BLaER1 treated with 17β-estradiol and CSF1 and Interleukin-3, amounts not matched to agents 10 nM and 100 nM (cell line): ENCODE results near the gene COL6A5.
A peak's percentile ranks its signal among the peaks of the same experiment; 100 is the strongest.

Experiments
- H3K27ac ChIP-seq, 11 experiments: shearing (Covaris generic); formaldehyde crosslinking; 2 replicates each; pipeline ENCODE4 v1.8.1; 2022
- H3K27me3 ChIP-seq, 11 experiments: shearing (Covaris generic); formaldehyde crosslinking; 2 replicates each; pipeline ENCODE4 v1.8.1; 2022
- H3K36me3 ChIP-seq, 11 experiments: shearing (Covaris generic); formaldehyde crosslinking; 2 replicates each; pipeline ENCODE4 v1.8.1; 2022
- H3K4me1 ChIP-seq, 10 experiments: shearing (Covaris generic); formaldehyde crosslinking; 2 replicates each; pipeline ENCODE4 v1.8.1; 2022
- H3K4me2 ChIP-seq, 11 experiments: shearing (Covaris generic); formaldehyde crosslinking; 2 replicates each; pipeline ENCODE4 v1.8.1; 2022
- H3K4me3 ChIP-seq, 10 experiments: shearing (Covaris generic); formaldehyde crosslinking; 2 replicates each; pipeline ENCODE4 v1.8.1; 2022
- H3K9ac ChIP-seq, 11 experiments: shearing (Covaris generic); formaldehyde crosslinking; 2 replicates each; pipeline ENCODE4 v1.8.1; 2022
- H3K9me3 ChIP-seq, 11 experiments: shearing (Covaris generic); formaldehyde crosslinking; replicated peaks in 1 of 11; 2 replicates each; pipeline ENCODE4 v1.8.1; 2022
- H4K20me1 ChIP-seq, 11 experiments: shearing (Covaris generic); formaldehyde crosslinking; 2 replicates each; pipeline ENCODE4 v1.8.1; 2022
- Cebpa-rat ChIP-seq, 11 experiments: shearing (Covaris generic); IDR thresholded peaks; 2 replicates each; pipeline ENCODE4 v1.8.1; 2022

Gene COL6A5

GRCh38 chr3:130516645-130517512 lies 171.4 kb downstream of the COL6A5 start, which contains the start of gene COL6A6:
Gene COL6A6, plus strand, starts transcription at chr3:130517177. Its CDS starts 43,188 bp downstream, at chr3:130560365.
- Histone ChIP-seq H3K4me3 (no peak within 1 kb of the TSS), H3K9ac (no peak within 1 kb of the TSS), H3K4me2 (no peak within 1 kb of the TSS), H3K36me3 (no peaks in the 10 kb centered on the region), H3K9me3 (peaks cover 0 to 13% (median 4%) of the 10 kb centered on the region in 11 experiments; a peak in 5 of 22 replicates), H3K27ac (no peak within 1 kb of the TSS), H4K20me1 (no peaks in the 10 kb centered on the region), H3K27me3 (no peaks in the 10 kb centered on the region), H3K4me1 (no peaks in the 10 kb centered on the region)
- no peak for TF ChIP-seq Cebpa-rat (IDR thresholded peaks at IDR 0.05)

- no peak for TF ChIP-seq Cebpa-rat (IDR thresholded peaks at IDR 0.05)
- Histone ChIP-seq H4K20me1 (no peaks in the 10 kb centered on the region), H3K4me2 (no peak overlapping the region), H3K4me3 (no peak overlapping the region), H3K36me3 (no peaks in the 10 kb centered on the region), H3K9ac (no peak overlapping the region), H3K4me1 (no peaks in the 10 kb centered on the region), H3K27me3 (no peaks in the 10 kb centered on the region), H3K9me3 (peaks cover 0 to 13% (median 4%) of the 10 kb centered on the region in 11 experiments; a peak in 5 of 22 replicates), H3K27ac (no peak overlapping the region)
Observed at GRCh38 chr3:130517602-130518001, 172.1 kb downstream of the COL6A5 start.

GRCh38 chr3:130519754-130520153 lies 174.3 kb downstream of the COL6A5 start:
- no peak overlapping the region for H3K27ac ChIP-seq
- no peaks in the 10 kb centered on the region for H4K20me1 ChIP-seq
- H3K27me3 ChIP-seq, result no peaks in the 10 kb centered on the region
- H3K4me3 ChIP-seq, result no peak overlapping the region
- no peak overlapping the region for H3K4me2 ChIP-seq
- no peak overlapping the region for H3K9ac ChIP-seq
- peaks cover 0 to 13% (median 4%) of the 10 kb centered on the region in 11 experiments; a peak in 5 of 22 replicates for H3K9me3 ChIP-seq
- no peaks in the 10 kb centered on the region for H3K36me3 ChIP-seq
- TF ChIP-seq Cebpa-rat (IDR thresholded peaks at IDR 0.05), result no peak
- H3K4me1 ChIP-seq, result no peaks in the 10 kb centered on the region

- no peaks in the 10 kb centered on the region for H3K36me3 ChIP-seq
- no peaks in the 10 kb centered on the region for H3K4me1 ChIP-seq
- TF ChIP-seq Cebpa-rat (IDR thresholded peaks at IDR 0.05), result no peak
- no peak overlapping the region for H3K27ac ChIP-seq
- peaks cover 0 to 1% (median 0%) of the 10 kb centered on the region in 11 experiments; a peak in 1 of 22 replicates for H3K9me3 ChIP-seq
- no peak overlapping the region for H3K4me3 ChIP-seq
- no peaks in the 10 kb centered on the region for H4K20me1 ChIP-seq
- no peak overlapping the region for H3K4me2 ChIP-seq
- no peaks in the 10 kb centered on the region for H3K27me3 ChIP-seq
- no peak overlapping the region for H3K9ac ChIP-seq
Observed at GRCh38 chr3:130522399-130522798, 176.9 kb downstream of the COL6A5 start.

GRCh38 chr3:130527426-130527825 lies 182.0 kb downstream of the COL6A5 start:
- no peak overlapping the region for H3K4me3 ChIP-seq
- TF ChIP-seq Cebpa-rat (IDR thresholded peaks at IDR 0.05), result no peak
- H3K9me3 ChIP-seq, result no peaks in the 10 kb centered on the region
- H3K27ac ChIP-seq, result no peak overlapping the region
- no peaks in the 10 kb centered on the region for H3K36me3 ChIP-seq
- peaks cover 0 to 10% (median 7%) of the 10 kb centered on the region in 10 experiments; a peak in 7 of 20 replicates for H3K4me1 ChIP-seq
- no peaks in the 10 kb centered on the region for H4K20me1 ChIP-seq
- no peak overlapping the region for H3K4me2 ChIP-seq
- no peaks in the 10 kb centered on the region for H3K27me3 ChIP-seq
- no peak overlapping the region for H3K9ac ChIP-seq

GRCh38 chr3:130528120-130528519 lies 182.6 kb downstream of the COL6A5 start:
- no peak for TF ChIP-seq Cebpa-rat (IDR thresholded peaks at IDR 0.05)

GRCh38 chr3:130529486-130530215 lies 184.2 kb downstream of the COL6A5 start:
- Histone ChIP-seq H3K4me3 (no peak overlapping the region), H3K27ac (no peak overlapping the region), H3K4me2 (peak overlapping the region in 4 of 11 experiments; percentile 5 to 30 (median 14); a peak in 3 of 22 replicates), H3K9me3 (peaks cover 0 to 3% (median 0%) of the 10 kb centered on the region in 11 experiments; a peak in 1 of 22 replicates), H3K27me3 (no peaks in the 10 kb centered on the region), H4K20me1 (no peaks in the 10 kb centered on the region), H3K4me1 (peaks cover 0 to 10% (median 7%) of the 10 kb centered on the region in 10 experiments; a peak in 7 of 20 replicates), H3K36me3 (no peaks in the 10 kb centered on the region), H3K9ac (no peak overlapping the region)
- no peak for TF ChIP-seq Cebpa-rat (IDR thresholded peaks at IDR 0.05)

More at GRCh38 chr3:130528120-130528519, 182.6 kb downstream of the COL6A5 start:
- Histone ChIP-seq H3K27ac (no peak overlapping the region), H3K4me1 (peaks cover 0 to 10% (median 7%) of the 10 kb centered on the region in 10 experiments; a peak in 7 of 20 replicates), H3K4me2 (no peak overlapping the region), H3K4me3 (no peak overlapping the region), H3K27me3 (no peaks in the 10 kb centered on the region), H3K9ac (no peak overlapping the region), H3K36me3 (no peaks in the 10 kb centered on the region), H4K20me1 (no peaks in the 10 kb centered on the region), H3K9me3 (no peaks in the 10 kb centered on the region)

GRCh38 chr3:130533247-130533646 lies 187.8 kb downstream of the COL6A5 start:
- Histone ChIP-seq H3K4me3 (no peak overlapping the region), H3K4me2 (no peak overlapping the region), H3K36me3 (no peaks in the 10 kb centered on the region), H3K4me1 (peaks cover 0 to 10% (median 7%) of the 10 kb centered on the region in 10 experiments; a peak in 7 of 20 replicates), H4K20me1 (no peaks in the 10 kb centered on the region), H3K9ac (no peak overlapping the region), H3K9me3 (peaks cover 0 to 3% (median 0%) of the 10 kb centered on the region in 11 experiments; a peak in 1 of 22 replicates), H3K27ac (no peak overlapping the region), H3K27me3 (no peaks in the 10 kb centered on the region)
- TF ChIP-seq Cebpa-rat (IDR thresholded peaks at IDR 0.05), result no peak
